HL-60 (cell line): ENCODE results near the gene NCBP2L.

ENCODE experiments used
- DNase-seq, 2 experiments: peaks; one replicate each; pipeline ENCODE4 v3.0.0-alpha.2; 2010 to 2020; ENCODE audit warnings: low read depth in 1 of 2, low spot score in 1 of 2
- H3K27ac ChIP-seq: fragments of 250-450 bp; sonication (Bioruptor Pico); replicated peaks from 2 replicates; pipeline ENCODE4 v1.5.1; 2020; ENCODE audit warnings: mild to moderate bottlenecking, moderate library complexity
- H3K27me3 ChIP-seq: fragments of 250-450 bp; sonication (Bioruptor Pico); 2 replicates; pipeline ENCODE4 v1.5.1; 2021; ENCODE audit warnings: mild to moderate bottlenecking, moderate library complexity; ENCODE audit not compliant: insufficient read depth, poor library complexity, severe bottlenecking
- H3K4me3 ChIP-seq: replicated peaks from 2 replicates; pipeline ENCODE4 v1.5.1; 2011; ENCODE audit warnings: mild to moderate bottlenecking, control low read depth, low read length; ENCODE audit not compliant: insufficient read depth
- CTCF ChIP-seq: IDR thresholded peaks from one replicate; pipeline ENCODE4 v1.5.1; 2011; ENCODE audit warnings: low read length, control low read depth, inconsistent platforms; ENCODE audit not compliant: insufficient read depth
- GABPA ChIP-seq: IDR thresholded peaks from 2 replicates; pipeline ENCODE4 v1.6.1; 2012; ENCODE audit warnings: low read depth
- POLR2AphosphoS5 ChIP-seq: IDR thresholded peaks from 2 replicates; pipeline ENCODE4 v1.6.1; 2012; ENCODE audit warnings: low read depth
- REST ChIP-seq: IDR thresholded peaks from 2 replicates; pipeline ENCODE4 v1.6.1; 2012; ENCODE audit warnings: low read depth; ENCODE audit not compliant: insufficient replicate concordance
- SPI1 ChIP-seq: IDR thresholded peaks from 2 replicates; pipeline ENCODE4 v1.6.1; 2012; ENCODE audit warnings: low read depth, mild to moderate bottlenecking, borderline replicate concordance

The NCBP2L gene

GRCh38 chrX:107766470-107767150 lies 10.9 kb upstream of the NCBP2L start:
- Histone ChIP-seq H3K27ac (no peak overlapping the region), H3K4me3 (no peak overlapping the region), H3K27me3 (peaks cover 2% of the 10 kb centered on the region)
- no peak for TF ChIP-seq SPI1
- TF ChIP-seq CTCF: no peak
- TF ChIP-seq REST: no peak
- no peak for TF ChIP-seq POLR2AphosphoS5
- no peak for TF ChIP-seq GABPA
- DNase-seq: no peak

- Histone ChIP-seq H3K27me3 (peaks cover 3% of the 10 kb centered on the region), H3K4me3 (no peak overlapping the region), H3K27ac (no peak overlapping the region)
- TF ChIP-seq GABPA: no peak
- no peak for TF ChIP-seq SPI1
- TF ChIP-seq POLR2AphosphoS5: no peak
- no peak for TF ChIP-seq REST
- no peak for DNase-seq
These were observed 9.5 kb upstream of the NCBP2L start for GRCh38 chrX:107768051-107768450.

- H3K27ac ChIP-seq: no peak overlapping the region
- DNase-seq: no peak
- peaks cover 8% of the 10 kb centered on the region for H3K27me3 ChIP-seq
- no peak for TF ChIP-seq POLR2AphosphoS5
- no peak for TF ChIP-seq CTCF
- TF ChIP-seq GABPA: no peak
- TF ChIP-seq REST: no peak
- TF ChIP-seq SPI1: no peak
- H3K4me3 ChIP-seq: no peak overlapping the region
These were observed 7.8 kb upstream of the NCBP2L start for GRCh38 chrX:107769581-107770317.
